Mammary epithelial cell (primary cell): ENCODE results near the gene C20orf96.

ENCODE experiments used
- EZH2 ChIP-seq: IDR thresholded peaks from 2 replicates; pipeline ENCODE4 v1.6.1; 2012; ENCODE audit warnings: low read length, inconsistent platforms, borderline replicate concordance
- TF ChIP-seq, protein P1 (sequence below), 2 donors: IDR thresholded peaks in 1 of 2; conservative IDR thresholded peaks in 1 of 2; 2 replicates each; pipeline ENCODE4 v1.5.1; 2011 to 2012; ENCODE audit warnings: inconsistent platforms in 2 of 2, low read length in 2 of 2, mild to moderate bottlenecking in 2 of 2, control low read depth in 1 of 2, low read depth in 1 of 2; ENCODE audit not compliant: insufficient read depth in 1 of 2; ENCODE audit errors: extremely low read depth in 1 of 2

DNA sequence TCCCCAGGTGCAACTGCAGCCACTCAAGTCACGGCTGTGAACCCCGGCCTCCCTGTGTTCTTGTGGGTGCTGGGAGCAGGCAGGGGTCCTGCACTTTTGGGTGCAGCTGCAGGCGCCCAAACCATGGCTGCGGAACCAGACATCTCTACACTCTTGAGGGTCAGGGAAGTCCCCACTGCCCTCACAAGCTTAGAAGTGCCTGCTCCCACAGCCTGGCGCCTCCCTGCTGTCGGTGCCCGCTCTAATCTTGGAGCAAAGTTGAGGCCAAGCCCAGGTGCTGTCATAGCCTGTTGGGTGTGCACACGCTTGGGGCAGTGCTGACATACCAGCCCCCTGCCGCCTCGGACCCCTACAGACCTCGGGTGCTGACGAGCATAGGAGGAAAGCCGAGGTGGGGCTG, 26.8 kb downstream of the C20orf96 start:
- TF ChIP-seq, protein P1, sequence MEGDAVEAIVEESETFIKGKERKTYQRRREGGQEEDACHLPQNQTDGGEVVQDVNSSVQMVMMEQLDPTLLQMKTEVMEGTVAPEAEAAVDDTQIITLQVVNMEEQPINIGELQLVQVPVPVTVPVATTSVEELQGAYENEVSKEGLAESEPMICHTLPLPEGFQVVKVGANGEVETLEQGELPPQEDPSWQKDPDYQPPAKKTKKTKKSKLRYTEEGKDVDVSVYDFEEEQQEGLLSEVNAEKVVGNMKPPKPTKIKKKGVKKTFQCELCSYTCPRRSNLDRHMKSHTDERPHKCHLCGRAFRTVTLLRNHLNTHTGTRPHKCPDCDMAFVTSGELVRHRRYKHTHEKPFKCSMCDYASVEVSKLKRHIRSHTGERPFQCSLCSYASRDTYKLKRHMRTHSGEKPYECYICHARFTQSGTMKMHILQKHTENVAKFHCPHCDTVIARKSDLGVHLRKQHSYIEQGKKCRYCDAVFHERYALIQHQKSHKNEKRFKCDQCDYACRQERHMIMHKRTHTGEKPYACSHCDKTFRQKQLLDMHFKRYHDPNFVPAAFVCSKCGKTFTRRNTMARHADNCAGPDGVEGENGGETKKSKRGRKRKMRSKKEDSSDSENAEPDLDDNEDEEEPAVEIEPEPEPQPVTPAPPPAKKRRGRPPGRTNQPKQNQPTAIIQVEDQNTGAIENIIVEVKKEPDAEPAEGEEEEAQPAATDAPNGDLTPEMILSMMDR (conservative IDR thresholded peaks at IDR 0.05 in 1 of 2, IDR thresholded peaks at IDR 0.05 in 1 of 2; ENCODE audit: extremely low read depth in 1 of 2, insufficient read depth in 1 of 2, low read depth in 1 of 2, low read length in 2 of 2) = no peak
- TF ChIP-seq EZH2 = no peak
